H1 (cell line): ENCODE measurements around the gene CPEB3. TPM values are rescaled to one million over a fixed set of nuclear protein-coding genes. Genes with fewer than 3 reads are reported as not detected.

Experiments
- FOSL1 ChIP-seq: IDR thresholded peaks from 2 replicates; pipeline ENCODE4 v1.6.1; 2011; ENCODE audit warnings: mild to moderate bottlenecking, low read depth, low read length, moderate library complexity; ENCODE audit not compliant: insufficient read depth
- polyA plus RNA-seq, 7 experiments: library from polyadenylated mRNA; depleted of rRNA in 3 of 7; stranded (reverse) in 5 of 7; unstranded in 2 of 7; fragments of >200 nt in 5 of 7; fragments of 200-250 nt in 2 of 7; gene quantifications; 1 replicate in 5 of 7; 2 replicates in 1 of 7; 4 replicates in 1 of 7; pipeline versions ENCODE4 v1.2.1 to v1.2.3, GENCODE V29; 2011 to 2013; ENCODE audit warnings: missing spikeins in 2 of 7, mixed read lengths in 2 of 7
- total RNA-seq: library from RNA; stranded (reverse); fragmentation: NEBNext Ultra II Directional; extraction: Animal tissue kit (Norgen Biotek cat#: 25700); gene quantifications from 2 replicates; pipeline ENCODE4 v1.2.1, GENCODE V29; 2021

The CPEB3 gene
- total and polyA plus RNA-seq, 2 of the 8 experiments (the other 6 are each of a cell fraction or from before 2014, with no cell fraction given) = 0.39 to 1.7 TPM

- no peak for TF ChIP-seq FOSL1
Observed at GRCh38 chr10:92305133-92306072, 14.5 kb upstream of the CPEB3 start (continued).
